Tibial nerve (tissue), 4 donors: ENCODE data around the gene CA11.

Experiments used
- CTCF ChIP-seq, 5 experiments: fragments of 200-600 bp in 3 of 5; fragments of 450-650 bp in 2 of 5; sonication (generic) in 3 of 5; IDR thresholded peaks; one replicate each; pipeline ENCODE4 v1.5.1; 2016 to 2019; ENCODE audit warnings: antibody characterized with exemption in 5 of 5, mild to moderate bottlenecking in 3 of 5, moderate library complexity in 2 of 5
- EP300 ChIP-seq, 2 donors: sonication (generic); formaldehyde crosslinking; IDR thresholded peaks; one replicate each; pipeline ENCODE4 v1.6.1; 2017; ENCODE audit warnings: antibody characterized with exemption in 2 of 2, mild to moderate bottlenecking in 1 of 2
- POLR2A ChIP-seq, 2 donors: fragments of 450-650 bp; IDR thresholded peaks; one replicate each; pipeline ENCODE4 v1.6.1; 2017; ENCODE audit warnings: antibody characterized with exemption in 2 of 2, mild to moderate bottlenecking in 2 of 2, moderate library complexity in 2 of 2

DNA sequence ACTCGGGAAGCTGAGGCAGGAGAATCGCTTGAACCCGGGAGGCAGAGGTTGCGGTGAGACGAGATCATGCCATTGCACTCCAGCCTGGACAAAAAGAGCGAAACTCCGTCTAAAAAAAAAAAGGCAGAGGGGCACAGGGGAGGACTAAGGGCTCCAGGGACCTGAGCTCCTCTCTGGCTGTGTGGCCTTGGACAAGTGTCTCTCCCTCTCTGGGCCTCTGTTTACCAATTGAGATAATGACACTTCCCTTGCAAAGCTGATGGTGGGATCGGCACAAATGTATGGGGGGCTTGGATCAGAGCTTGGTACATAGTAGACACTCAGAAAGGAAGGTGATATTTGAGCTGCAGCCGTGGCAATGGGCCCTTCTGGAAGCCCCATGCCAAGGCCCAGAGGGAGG, 50.8 kb downstream of the CA11 start:
- TF ChIP-seq CTCF (IDR thresholded peaks at IDR 0.05) (no peak), POLR2A (IDR thresholded peaks at IDR 0.05) (no peak), EP300 (IDR thresholded peaks at IDR 0.05) (no peak)
